Stimulated activated CD8-positive, alpha-beta memory T cell treated with anti-CD3 and anti-CD28 coated beads, Interleukin-2, amount 100 ng/mL, for 1 hour (primary cell): Measurements from ENCODE around the gene NRXN3.

ENCODE experiments used
- DNase-seq, 2 donors: peaks; one replicate each; pipeline ENCODE4 v3.0.0-alpha.2; 2020; ENCODE audit warnings: low read depth in 2 of 2

The NRXN3 gene

DNA sequence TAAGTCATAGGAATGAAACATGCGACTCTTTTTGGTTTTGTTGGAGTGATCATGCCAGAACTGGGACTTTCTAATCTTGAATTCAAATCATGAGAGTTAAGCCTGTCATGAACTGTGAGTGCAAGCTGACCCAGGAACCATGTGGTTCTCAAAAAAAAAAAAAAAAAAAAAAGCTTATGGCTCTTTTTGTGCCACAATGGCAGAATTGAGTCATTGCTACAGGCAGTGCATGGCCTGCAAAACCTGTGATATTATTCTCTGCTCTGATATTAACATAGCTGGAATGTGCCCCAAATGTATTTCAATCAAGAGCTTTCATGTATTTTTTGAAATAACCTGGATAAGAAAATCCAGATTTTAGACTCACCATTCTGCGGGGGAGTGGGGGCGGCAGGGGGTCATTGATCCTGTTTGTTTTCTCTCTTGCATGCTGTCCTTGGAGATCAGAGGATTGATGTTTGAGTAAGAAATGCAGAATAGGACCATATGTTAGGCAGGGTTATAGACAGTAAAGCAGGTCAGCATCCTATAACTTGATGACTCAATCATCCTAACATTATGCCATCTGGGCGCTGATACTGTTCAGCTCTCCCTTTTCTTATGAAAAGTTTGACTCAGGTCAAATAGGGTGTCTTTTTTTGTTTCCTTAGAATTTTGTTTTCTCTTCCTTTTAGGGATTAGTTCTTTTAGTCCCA lies 1243.7 kb downstream of the NRXN3 start:
- no peak for DNase-seq

DNA sequence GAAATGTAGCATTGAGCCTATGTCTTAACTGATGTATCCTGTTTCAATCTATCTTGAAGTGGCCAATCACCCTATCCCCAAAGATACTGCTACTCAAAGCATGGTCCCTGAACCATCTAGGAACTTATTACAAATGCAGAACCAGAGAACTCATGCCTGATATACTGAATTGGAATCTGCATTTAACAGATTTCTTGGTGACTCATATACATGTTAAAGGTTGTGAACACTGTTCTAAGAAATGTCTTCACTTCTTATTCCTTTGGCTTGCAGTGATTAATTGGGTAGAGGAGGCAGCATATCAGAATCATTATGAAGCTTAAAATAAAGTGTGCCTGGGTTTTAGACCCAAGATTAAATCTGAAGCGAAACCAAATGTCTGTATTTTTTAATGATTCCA lies 1245.6 kb downstream of the NRXN3 start:
- no peak for DNase-seq

DNA sequence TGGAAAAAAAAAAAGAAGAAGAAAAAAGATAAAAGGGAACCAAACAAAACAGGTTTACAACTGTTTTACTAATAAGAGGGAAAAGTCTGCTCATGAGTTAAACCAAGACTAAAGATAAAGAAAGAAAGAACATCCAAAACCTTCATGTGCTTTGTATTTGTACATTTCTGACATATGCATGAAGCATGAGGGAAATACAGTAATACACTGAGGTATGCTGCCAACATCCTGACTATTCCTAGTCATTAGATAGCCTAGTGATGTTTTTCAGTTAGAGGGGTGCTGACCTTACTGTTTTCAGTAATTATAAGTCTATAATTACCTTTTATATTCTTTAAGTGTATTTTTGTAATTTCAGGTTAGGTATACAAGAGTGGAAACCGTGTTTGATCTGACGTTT lies 1247.8 kb downstream of the NRXN3 start:
- no peak for DNase-seq

DNA sequence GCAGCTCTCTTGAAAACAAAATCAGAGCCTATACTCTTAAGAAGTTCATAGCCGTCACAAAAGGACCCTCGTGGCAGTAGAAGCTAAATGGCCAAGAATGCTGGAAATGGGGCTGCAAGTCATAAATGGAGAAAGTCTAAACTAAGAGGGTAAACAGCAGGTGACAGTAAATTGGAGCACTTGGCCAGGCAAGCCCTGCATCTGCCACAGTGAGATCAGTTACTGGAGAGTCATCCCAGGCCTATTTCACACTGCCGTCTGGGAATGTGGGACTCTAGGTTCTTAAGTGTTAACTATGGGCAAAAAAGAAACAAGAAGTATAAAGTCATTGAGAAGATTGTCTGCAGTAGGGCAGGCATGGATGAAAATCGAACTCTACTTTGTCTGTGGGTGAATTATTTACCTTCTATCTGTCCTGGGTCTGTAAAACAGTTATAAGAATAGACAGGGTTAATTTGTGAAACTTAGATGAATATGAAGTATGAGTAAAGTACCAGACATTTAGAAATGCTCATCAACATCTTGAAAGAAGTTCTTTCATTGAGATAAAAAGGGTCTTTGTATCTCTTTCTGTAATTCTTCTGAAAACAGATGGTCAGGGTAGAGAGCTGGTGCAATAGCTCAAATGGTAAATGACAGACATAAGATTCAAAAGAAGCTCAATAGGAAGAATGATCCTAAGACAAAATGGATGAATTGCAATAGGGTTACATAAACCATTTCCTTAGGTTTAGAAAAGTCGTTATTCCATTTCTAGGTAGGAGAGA lies 1248.7 kb downstream of the NRXN3 start:
- no peak for DNase-seq

DNA sequence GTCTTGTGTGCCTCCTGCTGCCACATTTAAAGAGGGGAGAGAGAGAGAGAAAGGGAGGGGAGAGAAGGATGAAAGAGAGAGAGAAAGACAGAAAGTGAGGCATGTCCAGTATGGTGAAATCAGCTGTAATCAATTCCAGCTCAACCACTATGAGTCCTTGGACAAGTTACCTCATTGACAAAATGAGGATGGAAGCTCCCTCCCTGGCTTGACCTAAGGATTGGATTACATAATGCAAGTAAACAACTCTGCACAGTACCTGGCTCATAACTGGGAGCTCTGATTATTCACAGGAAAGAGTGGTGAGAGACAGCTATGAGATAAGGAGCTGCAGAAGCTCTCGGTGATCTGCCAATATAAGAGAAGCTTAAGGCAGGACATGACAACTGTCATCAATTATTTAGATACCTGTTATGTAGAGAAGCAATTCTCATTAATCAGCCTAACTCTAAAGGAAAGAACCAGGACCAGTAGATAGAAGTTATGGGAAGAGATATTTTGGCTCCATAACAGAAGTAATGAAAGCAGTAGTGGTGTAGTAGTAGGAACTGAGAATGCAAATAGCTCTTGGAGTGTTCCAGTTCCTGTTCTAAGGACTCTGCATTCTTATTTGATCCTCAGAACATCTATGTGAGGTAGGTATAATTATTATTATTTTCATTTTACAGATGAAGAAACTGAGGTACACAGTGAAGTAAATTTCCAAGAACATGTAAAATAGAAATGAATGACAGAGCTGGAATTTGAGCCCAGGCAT lies 1249.6 kb downstream of the NRXN3 start:
- DNase-seq: no peak

DNA sequence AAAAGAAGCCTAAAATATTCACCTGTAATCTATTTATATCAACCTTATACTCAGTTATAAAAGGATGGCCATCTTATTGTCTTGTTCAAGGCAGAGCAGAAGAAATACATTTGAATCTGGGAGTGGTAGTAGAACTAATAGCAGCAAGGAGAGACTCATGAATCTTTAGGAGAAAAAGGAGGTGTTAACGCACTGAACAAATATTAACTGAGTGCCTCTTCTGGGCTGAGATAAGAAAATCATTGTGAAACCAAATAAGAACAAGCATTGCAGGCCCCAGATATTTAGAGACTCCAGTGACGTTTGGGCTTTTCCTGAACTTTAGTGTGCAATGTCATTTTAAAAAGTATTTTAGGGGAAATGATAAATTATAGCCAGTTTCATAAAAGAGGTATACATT lies 1250.6 kb downstream of the NRXN3 start:
- no peak for DNase-seq

DNA sequence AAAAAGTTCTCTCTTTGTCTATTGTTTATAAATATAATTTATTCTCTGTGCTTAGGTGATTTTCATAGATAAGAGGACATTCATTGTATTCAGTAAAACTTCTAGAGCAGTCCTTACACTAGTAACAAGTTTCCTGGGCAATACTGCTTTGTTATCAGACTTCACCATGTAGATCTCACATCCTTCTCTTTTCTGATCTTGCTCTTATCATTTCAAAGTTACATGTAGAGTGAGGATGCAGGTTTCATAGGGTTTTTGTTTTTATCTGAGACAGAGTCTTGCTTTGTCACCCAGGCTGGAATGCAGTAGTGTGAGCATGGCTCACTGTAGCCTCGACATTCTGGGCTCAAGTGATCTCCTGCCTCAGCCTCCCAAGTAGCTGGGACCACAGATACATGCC lies 1251.6 kb downstream of the NRXN3 start:
- DNase-seq: no peak

DNA sequence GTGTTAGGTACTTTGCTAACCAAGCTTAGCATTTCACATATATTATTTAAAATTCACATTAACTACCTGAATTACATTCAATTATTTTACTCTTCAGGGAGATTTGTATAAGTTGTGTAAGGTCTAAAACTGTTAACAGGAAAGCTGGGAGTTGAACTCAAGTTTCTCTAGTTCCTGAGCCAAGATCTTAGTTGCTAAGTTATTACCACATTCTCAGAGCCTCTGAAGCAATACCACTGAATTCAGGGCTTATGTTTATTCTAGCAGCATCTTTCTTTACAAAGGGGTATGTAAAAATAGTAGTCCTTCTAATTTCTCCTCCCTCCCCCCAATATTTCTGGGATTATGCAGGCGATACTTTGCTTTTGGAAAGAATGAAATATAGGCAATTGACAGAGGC lies 1254.3 kb downstream of the NRXN3 start:
- DNase-seq: no peak

DNA sequence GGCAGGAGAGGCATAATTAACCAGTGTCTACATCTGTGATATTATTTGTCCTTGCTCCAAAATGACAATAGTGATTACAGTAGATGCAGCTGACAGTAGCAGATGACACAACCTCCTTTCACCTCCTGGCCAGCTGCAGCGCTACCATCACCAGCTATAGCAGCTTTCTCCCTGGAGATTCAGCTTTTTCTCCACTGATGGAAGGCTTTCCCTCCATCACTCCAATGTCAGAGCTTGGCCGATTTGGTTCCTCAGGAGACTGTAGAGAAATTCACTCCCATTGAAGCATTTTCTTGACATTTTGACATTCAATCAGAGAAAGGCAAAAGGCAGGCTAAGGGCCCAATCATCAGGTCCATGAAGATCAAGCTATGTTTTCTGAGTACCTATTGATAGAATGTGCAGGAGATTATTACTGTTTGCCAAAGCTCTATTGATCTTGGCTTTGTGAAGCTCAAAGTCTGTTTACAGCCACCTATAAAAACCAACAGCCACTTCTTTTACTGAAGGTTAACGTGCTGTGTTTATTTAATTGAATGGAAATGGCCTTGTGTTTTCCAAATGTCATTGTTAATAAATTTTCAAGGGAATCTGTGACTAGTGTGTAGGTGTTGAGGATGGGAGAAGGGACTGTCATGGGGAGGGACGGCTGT lies 1256.1 kb downstream of the NRXN3 start:
- no peak for DNase-seq

DNA sequence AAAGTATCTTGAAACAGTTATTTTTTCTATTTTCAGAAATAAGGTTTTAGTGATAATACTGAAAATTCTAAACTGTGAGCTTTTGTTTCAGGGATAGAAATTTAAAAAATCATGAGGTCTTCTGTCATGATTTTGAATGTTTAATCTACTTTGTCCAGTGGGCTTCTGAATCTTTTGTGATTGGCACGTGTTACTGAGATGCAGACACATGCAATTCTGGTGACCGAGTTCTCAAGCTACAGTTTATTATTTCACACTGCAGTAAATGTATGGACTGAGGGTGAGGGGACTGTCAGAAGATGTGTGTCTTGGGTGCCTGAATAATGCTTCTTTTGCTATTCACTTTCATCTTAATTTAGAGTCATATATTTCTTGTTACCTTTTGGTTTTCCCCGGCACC lies 1262.5 kb downstream of the NRXN3 start:
- no peak for DNase-seq

DNA sequence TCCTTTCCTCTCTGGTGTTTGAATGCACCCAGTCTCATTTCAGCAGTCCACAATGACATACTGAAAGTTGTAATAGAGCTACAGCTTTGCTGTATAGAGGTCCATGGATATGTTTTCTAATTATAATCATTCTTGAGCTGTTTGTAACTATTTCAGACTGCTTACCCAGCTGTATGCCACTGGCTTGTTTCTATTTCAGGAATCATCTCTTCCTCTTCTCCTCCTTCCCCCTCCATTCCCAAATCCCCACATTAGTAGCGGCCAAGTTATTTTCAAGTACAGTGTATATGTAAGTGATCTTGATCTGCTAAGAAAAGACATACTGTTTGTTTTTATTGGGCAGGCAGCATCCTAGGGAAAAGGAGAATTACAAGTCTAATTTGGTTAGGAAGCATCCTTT lies 1266.2 kb downstream of the NRXN3 start:
- no peak for DNase-seq

DNA sequence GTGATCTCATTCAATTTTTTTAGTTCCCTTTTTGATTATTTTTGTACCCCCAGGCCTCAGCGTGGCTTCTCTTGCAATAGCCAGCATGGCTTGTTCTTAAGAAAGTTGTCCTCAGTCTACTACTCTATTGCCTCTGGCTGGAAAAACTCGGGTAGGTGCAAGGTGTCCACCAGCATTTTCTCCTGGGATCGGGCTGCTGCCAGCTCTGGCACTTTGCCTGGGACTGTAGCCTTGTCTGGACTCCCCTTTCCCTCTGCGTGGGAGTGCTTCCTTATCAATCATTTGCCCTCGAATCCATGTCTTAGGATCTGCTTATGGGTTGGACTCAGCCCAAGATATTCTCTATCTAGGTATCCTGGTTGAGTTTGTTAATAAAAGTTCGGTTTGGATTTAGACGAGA lies 1267.8 kb downstream of the NRXN3 start:
- DNase-seq: no peak

DNA sequence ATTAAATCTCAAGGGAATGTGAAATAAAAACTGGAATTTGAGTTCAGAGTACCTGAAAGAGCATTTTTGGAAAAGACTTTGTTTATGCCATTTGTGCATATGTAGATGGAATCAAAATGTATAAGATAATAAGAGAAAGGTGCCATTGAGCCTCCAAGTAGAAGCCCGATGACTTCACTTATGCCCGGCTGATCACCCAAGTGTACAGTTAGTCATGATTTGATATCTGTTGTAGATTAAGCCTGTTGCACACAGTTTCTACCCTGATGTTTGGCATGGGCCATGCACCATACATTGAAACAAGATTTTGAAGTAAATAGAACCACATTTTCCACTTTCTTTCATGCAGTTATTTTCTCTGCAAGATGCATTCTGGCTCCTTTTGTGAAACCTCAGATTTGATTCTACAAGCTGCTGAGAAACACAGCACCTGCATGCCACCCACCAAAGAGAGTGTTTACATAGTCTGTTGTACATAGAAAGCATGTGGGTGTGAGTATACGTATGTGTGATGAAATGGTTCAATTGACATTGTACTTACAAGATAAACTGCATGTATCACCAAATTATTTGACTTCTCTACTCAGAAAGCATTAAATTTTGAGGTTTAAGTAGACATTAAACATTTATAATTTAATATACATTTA lies 1268.6 kb downstream of the NRXN3 start:
- no peak for DNase-seq

DNA sequence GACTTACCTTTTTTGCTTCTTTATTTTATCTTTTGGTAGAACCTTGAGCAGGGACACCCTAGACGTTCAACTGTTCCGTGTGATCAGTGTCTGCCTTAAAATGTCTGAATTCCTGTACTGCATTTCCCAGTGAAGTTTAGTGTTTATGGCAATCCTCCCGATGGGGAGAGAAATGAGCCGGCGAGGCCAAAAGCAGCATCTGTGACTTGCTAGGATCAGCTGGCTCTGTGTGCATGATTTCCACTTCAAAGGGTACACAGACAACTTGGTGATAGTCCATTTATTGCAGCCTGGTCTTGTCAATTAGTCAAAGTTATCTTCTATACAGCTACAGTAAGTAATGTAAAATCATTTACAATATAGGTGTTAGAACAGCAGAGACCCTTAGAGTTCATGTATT lies 1272.6 kb downstream of the NRXN3 start:
- no peak for DNase-seq

DNA sequence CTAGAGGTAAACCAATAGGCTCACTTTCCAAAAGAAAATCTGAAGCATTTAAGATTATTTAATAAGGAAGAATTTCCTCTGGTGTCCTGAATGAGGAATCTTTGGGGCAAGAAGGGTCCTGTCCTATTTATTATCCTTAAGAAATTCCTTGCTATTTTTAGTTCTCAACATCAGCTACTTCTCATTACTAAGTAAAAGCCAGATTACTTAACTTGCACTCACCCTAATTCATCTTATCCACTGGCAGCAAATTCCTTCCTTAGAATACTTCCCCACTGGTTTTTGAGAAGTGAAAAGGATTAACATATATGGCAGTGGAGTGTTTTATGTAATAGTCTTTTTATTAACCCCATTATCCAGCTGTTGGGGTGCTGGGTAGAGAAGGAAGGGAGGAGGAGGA lies 1273.4 kb downstream of the NRXN3 start:
- DNase-seq: no peak

DNA sequence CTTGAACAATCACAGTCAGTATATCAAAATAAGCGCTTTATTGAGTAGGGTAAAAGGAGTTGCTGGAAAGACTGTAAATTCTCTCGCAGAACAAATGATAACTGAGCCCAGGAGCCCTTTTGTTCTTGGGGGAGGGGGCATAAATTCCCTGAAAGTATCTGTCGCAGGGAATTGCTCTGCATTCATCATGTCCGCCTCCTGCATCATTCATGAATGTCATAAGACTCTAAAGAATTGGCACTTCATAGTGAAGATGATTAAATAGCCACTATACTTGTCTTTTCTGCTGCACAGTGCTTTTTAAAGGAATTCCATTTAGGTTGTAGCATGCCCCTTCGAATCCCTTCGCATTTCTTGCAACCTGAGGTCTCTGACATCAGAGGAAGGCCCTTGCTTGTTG lies 1278.8 kb downstream of the NRXN3 start:
- no peak for DNase-seq

DNA sequence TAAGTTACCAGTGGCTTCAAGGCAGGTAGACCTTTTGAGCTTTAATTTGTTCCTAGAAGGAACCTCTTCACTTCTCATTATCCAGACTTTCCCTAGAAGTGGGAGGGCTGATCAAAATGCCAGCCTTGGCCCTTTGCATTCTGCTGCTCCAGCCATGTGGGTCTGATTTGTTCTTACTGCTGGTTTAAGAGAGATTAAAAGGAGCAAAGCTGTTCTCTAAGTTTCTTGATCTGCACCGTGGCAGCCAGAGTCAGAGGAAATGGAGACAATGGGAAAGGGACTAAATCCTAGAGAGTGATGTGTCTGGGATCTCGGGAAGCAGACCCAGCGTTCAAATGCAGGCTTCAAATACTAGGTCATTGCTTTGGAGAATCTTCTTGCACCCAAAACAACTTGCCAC lies 1281.4 kb downstream of the NRXN3 start:
- no peak for DNase-seq

DNA sequence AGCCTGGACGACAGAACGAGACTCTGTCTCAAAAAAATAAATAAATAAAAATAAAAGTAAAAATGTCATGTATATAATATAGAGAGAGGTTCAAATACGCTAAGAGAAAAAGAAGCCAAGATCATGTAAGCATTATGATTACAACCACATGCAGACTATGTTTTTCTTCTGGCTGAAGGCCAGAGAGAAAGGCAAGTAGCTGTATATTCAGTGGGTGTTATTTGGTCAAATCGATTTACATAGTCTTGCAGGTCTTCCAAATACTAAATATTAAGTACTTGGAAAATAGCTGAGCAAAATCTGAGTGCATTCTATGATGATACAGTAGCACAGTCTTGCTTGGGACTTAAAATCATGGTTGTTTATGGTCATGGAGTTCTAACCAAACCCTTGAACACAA lies 1283.1 kb downstream of the NRXN3 start:
- no peak for DNase-seq

DNA sequence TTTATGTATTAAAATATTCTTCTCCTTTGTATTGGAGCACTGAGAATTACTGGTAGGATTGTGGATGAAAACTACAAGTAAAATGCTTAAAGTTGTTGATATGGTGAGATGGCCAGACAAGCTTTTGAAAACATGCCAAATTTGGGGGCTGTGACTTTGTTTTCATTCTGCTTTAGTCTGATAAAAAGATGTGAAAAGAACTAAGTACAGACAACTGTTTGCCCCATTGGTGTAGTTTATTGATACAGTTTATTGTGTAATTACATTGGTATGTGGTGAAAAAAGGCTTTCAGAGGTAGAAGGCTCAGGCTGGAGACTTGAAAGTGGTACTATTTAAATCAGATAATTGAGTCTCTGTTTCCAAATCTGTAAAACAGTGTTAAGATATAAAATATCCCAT lies 1294.3 kb downstream of the NRXN3 start:
- DNase-seq: no peak

DNA sequence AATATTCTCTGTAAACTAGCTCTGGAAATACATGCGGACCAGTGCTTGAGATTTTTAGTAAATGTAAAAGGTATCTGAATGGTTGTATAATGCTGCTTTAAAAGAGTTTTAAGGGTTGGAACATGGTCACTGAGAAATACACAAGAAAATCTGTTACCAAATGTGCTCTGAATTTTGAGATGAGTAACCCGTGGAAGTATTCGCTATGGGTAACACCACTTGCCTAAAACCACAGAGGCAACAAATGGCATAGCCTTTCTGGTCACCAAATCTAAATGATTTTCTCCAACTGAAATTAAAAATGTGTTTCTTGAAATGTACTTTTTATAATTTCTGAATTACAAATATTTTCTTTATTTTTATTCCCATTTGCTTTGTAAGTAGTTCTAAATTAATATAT lies 1295.5 kb downstream of the NRXN3 start:
- DNase-seq: no peak

DNA sequence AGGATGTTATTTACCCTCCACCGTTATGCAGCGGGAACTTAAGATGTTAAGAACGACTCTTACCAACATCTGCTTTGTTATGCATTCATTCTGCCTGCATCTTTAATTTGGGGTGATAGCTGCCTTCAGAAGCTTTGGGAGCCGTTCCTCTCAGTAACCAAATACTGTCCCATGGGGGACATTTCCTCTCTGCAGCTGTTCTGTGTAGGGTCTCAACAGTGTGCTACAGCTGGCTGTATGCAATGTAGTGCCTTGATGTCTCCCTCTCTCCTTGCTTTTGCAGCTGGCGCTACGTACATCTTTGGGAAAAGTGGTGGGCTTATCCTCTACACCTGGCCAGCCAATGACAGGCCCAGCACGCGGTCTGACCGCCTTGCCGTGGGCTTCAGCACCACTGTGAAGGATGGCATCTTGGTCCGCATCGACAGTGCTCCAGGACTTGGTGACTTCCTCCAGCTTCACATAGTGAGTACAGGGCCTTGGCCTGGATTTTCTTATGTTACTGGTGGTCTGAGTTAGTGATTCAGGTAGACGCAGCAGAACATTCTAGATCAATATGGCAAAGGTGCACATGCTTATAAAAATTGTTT lies 1296.9 kb downstream of the NRXN3 start:
- DNase-seq: no peak

DNA sequence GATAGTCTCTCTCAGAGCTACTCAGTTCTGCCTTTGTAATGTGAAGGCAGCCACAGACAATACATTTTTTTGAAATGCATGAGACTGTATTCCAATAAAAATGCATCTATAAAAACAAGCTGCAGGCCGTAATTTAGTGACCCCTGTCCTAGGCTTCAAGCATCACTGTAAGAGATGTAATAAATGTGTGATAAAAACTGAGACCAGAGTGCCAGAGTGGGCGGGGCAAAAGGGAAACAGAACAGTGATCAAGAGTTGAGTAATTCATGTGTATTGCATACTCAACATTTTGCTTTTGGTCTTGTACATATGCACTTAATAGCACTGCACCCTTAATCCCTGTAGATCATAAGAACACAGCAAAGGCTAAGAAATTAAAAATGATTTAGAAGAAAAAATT lies 1297.7 kb downstream of the NRXN3 start:
- no peak for DNase-seq
